Esophagus squamous epithelium (tissue), 5 donors: ENCODE results near the gene KISS1. TPM values are rescaled to one million over a fixed set of nuclear protein-coding genes. Genes with fewer than 3 reads are reported as not detected.

ENCODE experiments used
- DNase-seq: peaks from one replicate; lab custom pipeline; 2025; lab: John Stamatoyannopoulos, UW
- H3K27ac ChIP-seq, 4 donors: fragments of 200-600 bp; sonication (generic); one replicate each; pipeline ENCODE4 v1.5.1; 2016 to 2019; ENCODE audit warnings: mild to moderate bottlenecking in 1 of 4
- H3K27me3 ChIP-seq, 4 donors: fragments of 200-600 bp; sonication (generic); 1 replicate in 3 of 4; 2 replicates in 1 of 4; pipeline versions ENCODE4 v1.5.1 to v1.6.0; 2017 to 2021; ENCODE audit warnings: antibody characterized with exemption in 1 of 4
- H3K36me3 ChIP-seq, 3 donors: fragments of 200-600 bp; sonication (generic); one replicate each; pipeline ENCODE4 v1.5.1; 2016 to 2019
- H3K4me1 ChIP-seq, 3 donors: fragments of 200-600 bp; sonication (generic); one replicate each; pipeline ENCODE4 v1.5.1; 2017 to 2019
- H3K4me3 ChIP-seq, 4 donors: fragments of 200-600 bp; sonication (generic); 1 replicate in 3 of 4; 2 replicates in 1 of 4; pipeline ENCODE4 v1.5.1; 2016 to 2019; ENCODE audit warnings: mild to moderate bottlenecking in 2 of 4, moderate library complexity in 1 of 4
- H3K9me3 ChIP-seq, 3 donors: fragments of 200-600 bp; sonication (generic); one replicate each; pipeline ENCODE4 v1.5.1; 2016 to 2019
- POLR2A ChIP-seq, 4 donors: fragments of 450-650 bp; IDR thresholded peaks; one replicate each; pipeline ENCODE4 v1.6.1; 2017; ENCODE audit warnings: antibody characterized with exemption in 4 of 4, mild to moderate bottlenecking in 4 of 4, moderate library complexity in 3 of 4
- whole genome bisulfite sequencing, 2 donors: methylation state at CpG; one replicate each; pipeline ENCODE4 v1.1.5; 2018; 5-methylcytosine and 5-hydroxymethylcytosine counted together
- intact Hi-C: fragments of 100-400 bp; cut with DNase I; formaldehyde crosslinking; loops from one replicate; pipeline ENCODE4 v1.15.0; 2022
- total RNA-seq, 4 donors: library from RNA; depleted of rRNA; stranded (reverse); fragments of >200 nt; gene quantifications; one replicate each; pipeline ENCODE4 v1.1.0, GENCODE V29; 2016
- TF ChIP-seq, protein P1 (sequence below), 6 experiments: fragments of 450-650 bp in 4 of 6; fragments of 200-600 bp in 2 of 6; sonication (generic) in 2 of 6; IDR thresholded peaks; one replicate each; pipeline ENCODE4 v1.5.1; 2016 to 2019; ENCODE audit warnings: antibody characterized with exemption in 6 of 6, mild to moderate bottlenecking in 4 of 6, moderate library complexity in 4 of 6
- donor health status: DM: yes; HTN: yes; CAD: no.

KISS1 gene
- total RNA-seq, 4 donors from 2014 or later, result not detected

DNA sequence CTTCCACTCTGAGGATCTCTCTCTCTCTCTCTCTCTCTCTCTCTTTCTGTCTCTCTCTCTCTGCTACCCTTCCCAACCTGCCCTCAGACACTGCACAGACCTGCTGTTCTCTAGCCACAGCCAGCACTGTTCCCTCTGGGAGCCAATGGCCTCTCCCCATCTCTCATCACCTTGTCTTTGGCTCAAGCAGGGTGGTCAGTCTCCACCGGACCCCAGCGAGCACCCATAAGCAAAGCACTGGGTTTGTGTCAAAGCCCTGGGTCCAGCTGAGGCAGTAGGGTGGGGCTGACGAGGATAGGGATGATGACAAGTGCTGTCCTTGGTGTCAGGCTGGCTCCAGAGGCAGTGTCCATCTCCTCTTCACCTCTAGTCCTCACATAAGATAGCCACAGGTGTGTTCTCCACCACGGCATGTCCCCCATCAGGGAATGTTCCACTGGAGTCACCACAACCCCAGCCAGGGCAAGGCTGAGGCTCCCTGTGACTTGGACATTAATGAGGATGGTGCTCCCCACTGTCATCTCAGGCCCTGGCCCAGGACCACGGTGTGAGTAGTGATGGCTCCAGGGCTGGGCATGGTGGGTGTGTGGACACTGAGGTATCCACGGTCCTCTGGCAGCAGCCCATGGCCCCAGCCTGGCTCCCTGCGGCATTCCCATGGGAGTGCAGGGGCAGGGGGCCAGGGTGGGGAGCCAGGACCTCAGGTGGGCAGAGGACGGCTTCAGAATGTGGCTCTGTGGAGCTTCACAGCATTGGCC lies 25.9 kb upstream of the KISS1 start:
- H3K4me3 ChIP-seq, result no peak overlapping the region
- no peaks in the 10 kb centered on the region for H3K9me3 ChIP-seq
- intact Hi-C loops, result no loop called here
- H3K36me3 ChIP-seq, result peaks cover 0 to 25% (median 0%) of the 10 kb centered on the region in 3 donors
- H3K27ac ChIP-seq, result no peak overlapping the region
- DNase-seq, result no peak
- peaks cover 0 to under 1% (median 0%) of the 10 kb centered on the region in 4 donors for H3K27me3 ChIP-seq
- whole genome bisulfite sequencing, 2 donors, result 80 to 100% methylated on average over 1 to 2 of the region's 8 CpGs
- no peak for TF ChIP-seq POLR2A (IDR thresholded peaks at IDR 0.05)
- TF ChIP-seq, protein P1, sequence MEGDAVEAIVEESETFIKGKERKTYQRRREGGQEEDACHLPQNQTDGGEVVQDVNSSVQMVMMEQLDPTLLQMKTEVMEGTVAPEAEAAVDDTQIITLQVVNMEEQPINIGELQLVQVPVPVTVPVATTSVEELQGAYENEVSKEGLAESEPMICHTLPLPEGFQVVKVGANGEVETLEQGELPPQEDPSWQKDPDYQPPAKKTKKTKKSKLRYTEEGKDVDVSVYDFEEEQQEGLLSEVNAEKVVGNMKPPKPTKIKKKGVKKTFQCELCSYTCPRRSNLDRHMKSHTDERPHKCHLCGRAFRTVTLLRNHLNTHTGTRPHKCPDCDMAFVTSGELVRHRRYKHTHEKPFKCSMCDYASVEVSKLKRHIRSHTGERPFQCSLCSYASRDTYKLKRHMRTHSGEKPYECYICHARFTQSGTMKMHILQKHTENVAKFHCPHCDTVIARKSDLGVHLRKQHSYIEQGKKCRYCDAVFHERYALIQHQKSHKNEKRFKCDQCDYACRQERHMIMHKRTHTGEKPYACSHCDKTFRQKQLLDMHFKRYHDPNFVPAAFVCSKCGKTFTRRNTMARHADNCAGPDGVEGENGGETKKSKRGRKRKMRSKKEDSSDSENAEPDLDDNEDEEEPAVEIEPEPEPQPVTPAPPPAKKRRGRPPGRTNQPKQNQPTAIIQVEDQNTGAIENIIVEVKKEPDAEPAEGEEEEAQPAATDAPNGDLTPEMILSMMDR (IDR thresholded peaks at IDR 0.05), result no peak
- peaks cover 0 to 15% (median 0%) of the 10 kb centered on the region in 3 donors for H3K4me1 ChIP-seq

DNA sequence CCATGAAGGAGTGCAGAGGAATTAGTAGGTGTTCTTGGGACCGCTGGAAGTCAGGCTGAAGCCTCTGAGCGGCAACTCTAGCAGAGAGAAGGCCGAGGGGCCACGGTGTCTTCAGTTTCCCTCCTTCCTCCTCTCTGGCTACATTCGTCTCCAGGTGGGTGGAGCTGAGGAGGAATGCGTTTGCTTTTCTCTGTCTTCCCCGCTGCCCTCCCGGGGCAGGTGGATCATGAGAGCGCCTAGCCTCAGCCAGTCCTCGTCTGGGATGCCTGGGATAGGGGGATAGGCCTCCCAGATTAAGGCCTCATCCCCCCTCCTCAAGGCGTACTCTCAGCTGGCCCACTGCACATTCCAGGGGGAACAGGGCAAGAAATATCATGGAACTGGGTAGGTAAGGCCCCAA lies 25.0 kb upstream of the KISS1 start:
- no peak for DNase-seq
- Histone ChIP-seq H3K4me3 (no peak overlapping the region), H3K9me3 (no peaks in the 10 kb centered on the region), H3K27me3 (peaks cover 0 to 7% (median 0%) of the 10 kb centered on the region in 4 donors), H3K4me1 (peaks cover 0 to 9% (median 0%) of the 10 kb centered on the region in 3 donors), H3K36me3 (peaks cover 0 to 24% (median 0%) of the 10 kb centered on the region in 3 donors), H3K27ac (no peak overlapping the region)
- WGBS, 2 donors, result 63 to 74% methylated on average over 5 to 6 of the region's 11 CpGs
- intact Hi-C loops, result no loop called here
- no peak for TF ChIP-seq POLR2A (IDR thresholded peaks at IDR 0.05)
- TF ChIP-seq, protein P1 (IDR thresholded peaks at IDR 0.05), result no peak

DNA sequence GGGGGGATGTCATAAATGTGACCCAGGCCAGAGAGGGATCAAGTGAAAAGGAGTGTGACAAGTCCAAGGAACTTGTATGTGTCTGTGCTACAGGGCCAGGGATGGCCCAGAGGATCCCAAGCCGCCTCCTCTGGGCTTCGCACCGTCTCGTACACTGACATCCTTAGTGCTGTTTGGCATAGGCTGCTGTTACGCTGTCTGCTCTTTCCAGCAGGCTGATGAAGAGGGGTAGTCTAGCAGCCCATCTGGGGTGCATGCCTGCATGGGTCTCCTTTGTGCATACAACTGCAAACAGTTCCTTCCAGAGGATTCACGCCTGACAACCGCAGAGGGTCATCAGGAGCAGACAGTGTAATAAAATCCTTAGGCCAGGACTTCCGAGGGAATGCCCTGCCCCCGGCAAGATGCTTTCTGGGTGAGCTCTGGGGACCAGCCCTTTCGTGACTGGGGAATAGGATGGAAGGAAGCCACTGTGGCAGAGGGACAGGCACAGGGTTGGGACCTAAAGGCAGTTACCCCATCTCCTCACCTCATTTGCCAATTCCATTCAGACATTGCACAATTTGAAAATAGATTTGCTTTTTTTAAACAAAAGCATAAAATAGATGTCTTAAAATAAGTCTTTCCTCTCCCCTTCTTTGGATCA lies 23.8 kb upstream of the KISS1 start:
- no peak overlapping the region for H3K4me3 ChIP-seq
- intact Hi-C loops, result no loop called here

DNA sequence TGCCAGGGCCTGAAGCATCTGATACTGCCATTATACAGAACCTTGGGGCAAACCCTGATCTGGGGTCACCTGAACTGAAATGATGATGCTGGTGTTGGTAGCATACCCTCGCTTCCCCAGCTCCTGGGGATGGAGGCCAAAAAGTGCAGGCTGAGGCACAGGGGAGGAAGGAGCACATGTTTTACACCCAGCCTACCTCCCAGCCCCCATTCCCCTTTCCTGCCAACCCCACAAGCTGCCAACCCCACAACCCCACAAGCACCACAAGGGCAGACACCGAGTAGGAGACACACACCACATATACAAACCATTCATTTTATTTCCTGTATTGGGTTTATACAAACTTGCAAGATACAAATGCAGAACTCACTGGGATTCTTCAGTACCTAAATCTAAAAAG lies 22.3 kb upstream of the KISS1 start:
- H3K27me3 ChIP-seq, result peaks cover 0 to 16% (median 0%) of the 10 kb centered on the region in 4 donors
- peaks cover 0 to 24% (median 0%) of the 10 kb centered on the region in 3 donors for H3K36me3 ChIP-seq
- no peak for DNase-seq
- WGBS, 2 donors, result 48 to 60% methylated on average over 2 of the region's 2 CpGs
- TF ChIP-seq, protein P1 (IDR thresholded peaks at IDR 0.05), result no peak
- no peak for TF ChIP-seq POLR2A (IDR thresholded peaks at IDR 0.05)
- H3K27ac ChIP-seq, result no peak overlapping the region
- H3K9me3 ChIP-seq, result no peaks in the 10 kb centered on the region
- peaks cover 8 to 10% (median 9%) of the 10 kb centered on the region in 3 donors for H3K4me1 ChIP-seq
- intact Hi-C loops, result no loop called here
- H3K4me3 ChIP-seq, result no peak overlapping the region

More for the DNA sequence above, 23.8 kb upstream of the KISS1 start:
- Histone ChIP-seq H3K9me3 (no peaks in the 10 kb centered on the region), H3K4me1 (no peaks in the 10 kb centered on the region), H3K27ac (no peak overlapping the region), H3K27me3 (peaks cover 0 to 7% (median 0%) of the 10 kb centered on the region in 4 donors), H3K36me3 (peaks cover 0 to 24% (median 0%) of the 10 kb centered on the region in 3 donors)
- TF ChIP-seq, protein P1 (IDR thresholded peaks at IDR 0.05), result no peak
- TF ChIP-seq POLR2A (IDR thresholded peaks at IDR 0.05), result no peak
- 73 to 83% methylated on average over 7 to 10 of the region's 10 CpGs for WGBS, 2 donors
- no peak for DNase-seq

DNA sequence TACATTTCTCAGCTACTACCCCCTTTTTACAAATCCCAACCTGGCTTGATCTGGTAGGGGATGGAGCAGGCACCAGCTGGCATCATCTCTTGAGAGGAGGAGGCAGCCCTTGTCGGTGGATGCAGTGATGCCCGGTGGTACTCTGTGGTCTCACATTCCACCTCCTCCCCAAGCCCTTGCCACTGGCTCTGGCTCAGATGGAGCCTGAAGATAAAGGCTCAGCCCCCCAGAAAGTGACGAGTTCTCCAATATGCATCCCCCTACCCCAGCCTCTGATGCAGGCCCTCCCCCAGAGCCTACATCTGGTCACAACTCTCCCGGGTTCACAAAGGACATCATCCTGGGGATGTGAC lies 21.3 kb upstream of the KISS1 start:
- intact Hi-C loops, result no loop called here
- Histone ChIP-seq H3K27me3 (peaks cover 0 to 20% (median 0%) of the 10 kb centered on the region in 4 donors), H3K36me3 (peaks cover 0 to 18% (median 0%) of the 10 kb centered on the region in 3 donors), H3K27ac (no peak overlapping the region), H3K4me1 (peaks cover 9 to 12% (median 10%) of the 10 kb centered on the region in 3 donors), H3K9me3 (no peaks in the 10 kb centered on the region), H3K4me3 (no peak overlapping the region)
- WGBS, 2 donors, result 72 to 75% methylated on average over 3 to 4 of the region's 4 CpGs
- no peak for TF ChIP-seq POLR2A (IDR thresholded peaks at IDR 0.05)
- TF ChIP-seq, protein P1 (IDR thresholded peaks at IDR 0.05), result no peak
- no peak for DNase-seq
